Measurements from ENCODE around the gene MYOG. TPM values are rescaled to one million over a fixed set of nuclear protein-coding genes. Genes with fewer than 3 reads are reported as not detected.

The MYOG gene
- total and polyA plus RNA-seq, 12 donors: 0.11 TPM; not detected in 11

DNA sequence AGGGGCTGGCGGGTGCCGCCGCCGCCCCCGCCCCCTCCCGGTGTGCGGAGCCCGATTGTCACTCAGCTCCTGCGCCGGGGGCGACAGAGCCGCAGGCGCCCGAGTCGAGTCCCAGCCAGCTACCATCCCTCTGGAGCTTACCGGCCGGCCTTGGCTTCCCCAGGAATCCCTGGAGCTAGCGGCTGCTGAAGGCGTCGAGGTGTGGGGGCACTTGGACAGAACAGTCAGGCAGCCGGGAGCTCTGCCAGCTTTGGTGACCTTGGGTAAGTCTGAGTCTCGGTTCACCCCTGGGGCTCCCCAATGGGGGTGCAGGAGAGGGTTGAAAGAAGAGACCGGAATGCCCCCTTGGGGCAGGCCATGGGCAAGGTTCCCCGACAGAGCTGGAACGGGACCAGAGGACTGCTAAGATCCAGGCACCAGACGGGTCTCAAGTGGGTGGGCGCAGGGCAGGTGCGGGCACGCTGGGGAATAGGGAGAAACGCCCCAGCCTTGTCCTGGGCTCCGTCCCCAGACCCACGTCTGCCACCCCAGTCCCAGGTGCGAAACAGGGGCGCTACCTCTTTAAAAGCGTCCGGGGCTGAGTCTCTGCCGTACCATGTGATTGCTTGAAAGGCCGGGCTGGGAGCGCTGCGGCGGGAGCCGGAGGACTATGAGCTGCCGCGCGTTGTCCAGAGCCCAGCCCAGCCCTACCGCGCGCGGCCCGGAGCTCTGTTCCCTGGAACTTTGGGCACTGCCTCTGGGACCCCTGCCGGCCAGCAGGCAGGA, 42.0 kb upstream of the MYOG start, which contains the start of gene ADORA1:
ADORA1 (plus strand) TSS at position 61 of the 765 bp plus-strand sequence. CDS start 1,116 bp downstream, outside the sequence.
- Histone ChIP-seq H3K27me3 (peaks cover 16% of the 10 kb centered on the region), H3K27ac (no peak within 1 kb of the TSS), H3K4me1 (replicated peaks in 1 of 2) (peaks cover 14 to 28% of the 10 kb centered on the region in 2 donors), H3K9me3 (replicated peaks in 1 of 3) (no peaks in the 10 kb centered on the region), H3K4me3 (peak within 1 kb of the TSS in 1 of 4 donors; percentile 35), H3K36me3 (replicated peaks in 1 of 2) (no peaks in the 10 kb centered on the region)
- intact Hi-C loops (cut with DNase I): no loop called here
- WGBS, 4 donors: 0 to 1% (median 1%) methylated on average over 20 to 51 of the region's 51 CpGs
- peak; percentile 54 to 80 (median 76) for DNase-seq
- TF ChIP-seq, protein P1, sequence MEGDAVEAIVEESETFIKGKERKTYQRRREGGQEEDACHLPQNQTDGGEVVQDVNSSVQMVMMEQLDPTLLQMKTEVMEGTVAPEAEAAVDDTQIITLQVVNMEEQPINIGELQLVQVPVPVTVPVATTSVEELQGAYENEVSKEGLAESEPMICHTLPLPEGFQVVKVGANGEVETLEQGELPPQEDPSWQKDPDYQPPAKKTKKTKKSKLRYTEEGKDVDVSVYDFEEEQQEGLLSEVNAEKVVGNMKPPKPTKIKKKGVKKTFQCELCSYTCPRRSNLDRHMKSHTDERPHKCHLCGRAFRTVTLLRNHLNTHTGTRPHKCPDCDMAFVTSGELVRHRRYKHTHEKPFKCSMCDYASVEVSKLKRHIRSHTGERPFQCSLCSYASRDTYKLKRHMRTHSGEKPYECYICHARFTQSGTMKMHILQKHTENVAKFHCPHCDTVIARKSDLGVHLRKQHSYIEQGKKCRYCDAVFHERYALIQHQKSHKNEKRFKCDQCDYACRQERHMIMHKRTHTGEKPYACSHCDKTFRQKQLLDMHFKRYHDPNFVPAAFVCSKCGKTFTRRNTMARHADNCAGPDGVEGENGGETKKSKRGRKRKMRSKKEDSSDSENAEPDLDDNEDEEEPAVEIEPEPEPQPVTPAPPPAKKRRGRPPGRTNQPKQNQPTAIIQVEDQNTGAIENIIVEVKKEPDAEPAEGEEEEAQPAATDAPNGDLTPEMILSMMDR (IDR thresholded peaks at IDR 0.05): peak in 1 of 6 experiments; percentile 7
- no peak for TF ChIP-seq POLR2A (IDR thresholded peaks at IDR 0.05)

DNA sequence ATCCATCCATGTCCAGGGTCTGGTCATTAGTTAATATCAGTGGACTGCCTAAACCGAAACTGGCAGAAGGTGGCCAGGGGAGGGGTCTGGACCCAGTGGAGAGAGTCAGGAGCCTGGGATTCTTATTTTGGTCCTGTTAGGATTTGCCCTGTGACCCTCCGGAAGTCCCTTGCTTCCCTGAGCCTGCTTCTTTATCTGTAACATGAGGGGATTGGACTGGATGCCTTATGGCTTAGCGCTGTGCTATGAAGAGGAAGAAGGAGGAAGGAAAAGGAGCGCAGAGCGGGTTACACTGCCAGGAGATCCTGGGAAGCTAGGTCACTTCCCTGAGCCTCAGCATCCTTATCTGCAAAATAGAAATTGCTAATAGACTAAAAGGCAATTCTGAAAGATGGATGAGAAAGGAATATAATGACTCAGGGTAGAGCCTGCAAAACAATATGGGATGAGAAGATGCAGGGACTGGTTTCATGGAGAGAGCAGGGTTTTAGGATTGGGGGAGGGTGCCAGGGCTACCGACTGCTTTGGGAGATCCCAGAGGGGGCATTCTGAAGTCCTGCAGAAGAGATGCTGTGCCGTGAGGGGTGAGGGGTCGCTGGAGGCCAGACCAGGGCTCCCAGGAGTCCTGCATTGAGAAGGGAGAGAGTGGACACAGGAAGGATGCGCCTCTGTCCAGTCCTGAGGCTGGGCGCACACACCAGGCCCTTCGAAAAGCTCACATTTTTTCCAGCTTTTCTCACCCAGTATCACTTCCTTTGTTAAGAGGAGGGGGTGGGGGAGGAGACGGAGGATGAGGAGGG, 41.3 kb upstream of the MYOG start:
- H3K27ac ChIP-seq: no peak overlapping the region
- H3K36me3 ChIP-seq (replicated peaks in 1 of 2): no peaks in the 10 kb centered on the region
- TF ChIP-seq, protein P1 (IDR thresholded peaks at IDR 0.05): no peak
- no peak for TF ChIP-seq POLR2A (IDR thresholded peaks at IDR 0.05)
- peak overlapping the region in 1 of 4 donors; percentile 35 for H3K4me3 ChIP-seq
- 25 to 33% (median 25%) methylated on average over 8 to 12 of the region's 12 CpGs for WGBS, 4 donors
- peaks cover 14 to 28% of the 10 kb centered on the region in 2 donors for H3K4me1 ChIP-seq (replicated peaks in 1 of 2)
- H3K9me3 ChIP-seq (replicated peaks in 1 of 3): no peaks in the 10 kb centered on the region
- H3K27me3 ChIP-seq: peaks cover 24% of the 10 kb centered on the region
- intact Hi-C loops (cut with DNase I): no loop called here
- DNase-seq: peak in 1 of 7 donors; percentile 13

DNA sequence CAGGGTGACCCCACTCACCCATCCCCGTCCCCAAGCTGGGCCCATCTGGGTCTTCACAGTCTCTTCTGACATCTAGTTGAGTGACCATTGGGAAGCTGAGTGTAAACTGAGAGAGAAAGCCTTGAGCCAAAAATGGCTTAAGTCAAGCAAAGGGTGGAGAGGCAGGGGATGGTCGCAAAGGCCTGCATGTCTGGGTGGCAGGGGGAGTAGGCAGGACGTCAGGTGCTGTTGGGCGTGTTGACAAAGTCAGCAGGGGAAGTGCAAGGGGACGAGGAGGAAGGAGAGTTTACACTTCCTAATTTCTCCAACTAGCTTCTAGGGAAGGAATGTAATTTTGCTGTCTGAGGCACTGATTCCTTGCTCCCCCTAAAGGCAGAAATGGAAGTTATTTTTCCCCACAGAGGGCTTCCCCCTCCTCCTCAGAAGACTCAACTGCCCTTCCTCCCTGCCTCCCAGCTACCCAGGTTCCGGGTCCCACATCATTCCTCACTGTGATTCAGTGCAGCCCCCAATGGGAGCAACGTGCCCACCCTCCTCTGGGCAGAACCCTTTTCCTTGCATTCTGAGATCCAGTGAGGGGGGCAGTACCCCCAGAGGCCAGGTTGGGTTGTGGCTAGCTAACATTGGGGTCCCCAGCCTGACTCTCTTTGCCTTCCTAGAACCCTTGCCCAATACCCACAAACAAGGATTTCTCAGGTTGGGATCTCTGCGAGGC, 40.5 kb upstream of the MYOG start:
- DNase-seq: peak in 1 of 7 donors; percentile 44
- intact Hi-C loops (cut with DNase I): no loop called here
- H3K4me3 ChIP-seq: no peak overlapping the region
- H3K27ac ChIP-seq: no peak overlapping the region
- H3K4me1 ChIP-seq (replicated peaks in 1 of 2): peaks cover 14 to 28% of the 10 kb centered on the region in 2 donors
- TF ChIP-seq POLR2A (IDR thresholded peaks at IDR 0.05): no peak
- TF ChIP-seq, protein P1 (IDR thresholded peaks at IDR 0.05): peak in 5 of 6 experiments; percentile 17 to 41 (median 20)
- H3K9me3 ChIP-seq (replicated peaks in 1 of 3): no peaks in the 10 kb centered on the region
- no peaks in the 10 kb centered on the region for H3K36me3 ChIP-seq (replicated peaks in 1 of 2)
- 32 to 45% (median 44%) methylated on average over 7 to 8 of the region's 8 CpGs for WGBS, 4 donors
- H3K27me3 ChIP-seq: peaks cover 28% of the 10 kb centered on the region

Data from adrenal gland (tissue), 12 donors.